IgD-negative memory B cell (primary cell): ENCODE measurements around the gene GBGT1. TPM values are rescaled to one million over a fixed set of nuclear protein-coding genes. Genes with fewer than 3 reads are reported as not detected.

ENCODE experiments used
- H3K27ac Mint-ChIP-seq, 3 donors: one replicate each; pipeline ENCODE4 v1.8.0; 2020 to 2022; ENCODE audit warnings: mild to moderate bottlenecking in 3 of 3, mixed read lengths in 3 of 3, moderate library complexity in 1 of 3
- H3K27me3 Mint-ChIP-seq: one replicate; pipeline ENCODE4 v1.8.0; 2021; ENCODE audit warnings: mixed read lengths
- H3K36me3 Mint-ChIP-seq: one replicate; pipeline ENCODE4 v1.8.0; 2020; ENCODE audit warnings: mild to moderate bottlenecking, mixed read lengths
- H3K4me1 Mint-ChIP-seq, 3 donors: one replicate each; pipeline ENCODE4 v1.8.0; 2020 to 2022; ENCODE audit warnings: mixed read lengths in 3 of 3, mild to moderate bottlenecking in 1 of 3
- H3K4me3 Mint-ChIP-seq, 4 donors: one replicate each; pipeline ENCODE4 v1.8.0; 2020 to 2022; ENCODE audit warnings: mild to moderate bottlenecking in 4 of 4, mixed read lengths in 4 of 4, moderate library complexity in 3 of 4
- H3K9me3 Mint-ChIP-seq, 3 donors: one replicate each; pipeline ENCODE4 v1.8.0; 2020 to 2021; ENCODE audit warnings: mixed read lengths in 3 of 3, mild to moderate bottlenecking in 1 of 3
- polyA plus RNA-seq: library from polyadenylated mRNA; unstranded; fragments of 300-500 nt; fragmentation: Illumina TruSeq; gene quantifications from one replicate; pipeline ENCODE4 v1.2.3, GENCODE V29; 2021

GBGT1 gene
- polyA plus RNA-seq, 1 donor from 2014 or later = 1.7 TPM

- Mint-ChIP-seq H3K27ac (peak overlapping the region; percentile 80 to 97 (median 91)), H3K9me3 (no peaks in the 10 kb centered on the region), H3K27me3 (no peaks in the 10 kb centered on the region), H3K36me3 (no peaks in the 10 kb centered on the region), H3K4me3 (peak overlapping the region; percentile 34 to 89 (median 78)), H3K4me1 (peaks cover 26 to 37% (median 36%) of the 10 kb centered on the region in 3 donors)
These were observed 47.9 kb downstream of the GBGT1 start for GRCh38 chr9:133115604-133116345.

GRCh38 chr9:133114886-133115603 lies 48.7 kb downstream of the GBGT1 start:
- Mint-ChIP-seq H3K36me3 (no peaks in the 10 kb centered on the region), H3K9me3 (no peaks in the 10 kb centered on the region), H3K27me3 (no peaks in the 10 kb centered on the region), H3K4me1 (peaks cover 24 to 36% (median 36%) of the 10 kb centered on the region in 3 donors), H3K4me3 (peak overlapping the region in 3 of 4 donors; percentile 47 to 89 (median 74)), H3K27ac (peak overlapping the region in 2 of 3 donors; percentile 91 to 97)

GRCh38 chr9:133113949-133114885 lies 49.5 kb downstream of the GBGT1 start:
- Mint-ChIP-seq H3K4me3 (peak overlapping the region in 3 of 4 donors; percentile 51 to 83 (median 57)), H3K36me3 (peaks cover 2% of the 10 kb centered on the region), H3K9me3 (no peaks in the 10 kb centered on the region), H3K27ac (peak overlapping the region; percentile 31 to 99 (median 97)), H3K4me1 (peaks cover 22 to 36% (median 33%) of the 10 kb centered on the region in 3 donors), H3K27me3 (no peaks in the 10 kb centered on the region)

- Mint-ChIP-seq H3K36me3 (peaks cover 2% of the 10 kb centered on the region), H3K27me3 (no peaks in the 10 kb centered on the region), H3K4me3 (peak overlapping the region in 2 of 4 donors; percentile 72 to 78), H3K27ac (peak overlapping the region; percentile 93 to 99 (median 97)), H3K4me1 (peaks cover 16 to 33% (median 30%) of the 10 kb centered on the region in 3 donors), H3K9me3 (no peaks in the 10 kb centered on the region)
These were observed 50.4 kb downstream of the GBGT1 start for GRCh38 chr9:133113163-133113948.

- no peaks in the 10 kb centered on the region for H3K27me3 Mint-ChIP-seq
- peaks cover 2% of the 10 kb centered on the region for H3K36me3 Mint-ChIP-seq
These were observed 51.1 kb downstream of the GBGT1 start for GRCh38 chr9:133112663-133113026.

GRCh38 chr9:133111808-133112662 lies 51.7 kb downstream of the GBGT1 start:
- peaks cover 2% of the 10 kb centered on the region for H3K36me3 Mint-ChIP-seq
- H3K4me1 Mint-ChIP-seq = peaks cover 14 to 32% (median 25%) of the 10 kb centered on the region in 3 donors
- H3K27ac Mint-ChIP-seq = peak overlapping the region; percentile 93 to 99 (median 97)
- peak overlapping the region in 3 of 4 donors; percentile 65 to 90 (median 78) for H3K4me3 Mint-ChIP-seq
- no peaks in the 10 kb centered on the region for H3K27me3 Mint-ChIP-seq
- no peaks in the 10 kb centered on the region for H3K9me3 Mint-ChIP-seq

More at GRCh38 chr9:133112663-133113026, 51.1 kb downstream of the GBGT1 start:
- H3K4me1 Mint-ChIP-seq = peaks cover 16 to 32% (median 29%) of the 10 kb centered on the region in 3 donors
- H3K4me3 Mint-ChIP-seq = peak overlapping the region in 3 of 4 donors; percentile 65 to 90 (median 78)
- H3K27ac Mint-ChIP-seq = peak overlapping the region; percentile 93 to 99 (median 97)
- H3K9me3 Mint-ChIP-seq = no peaks in the 10 kb centered on the region

GRCh38 chr9:133109931-133110650 lies 53.6 kb downstream of the GBGT1 start:
- H3K27me3 Mint-ChIP-seq = no peaks in the 10 kb centered on the region
- peak overlapping the region; percentile 59 to 90 (median 87) for H3K27ac Mint-ChIP-seq
- peaks cover 2% of the 10 kb centered on the region for H3K36me3 Mint-ChIP-seq
- peaks cover 7 to 24% (median 17%) of the 10 kb centered on the region in 3 donors for H3K4me1 Mint-ChIP-seq
- no peaks in the 10 kb centered on the region for H3K9me3 Mint-ChIP-seq
- no peak overlapping the region for H3K4me3 Mint-ChIP-seq

- peak overlapping the region in 2 of 3 donors; percentile 31 to 87 for H3K27ac Mint-ChIP-seq
- H3K9me3 Mint-ChIP-seq = no peaks in the 10 kb centered on the region
- peak overlapping the region in 1 of 4 donors; percentile 54 for H3K4me3 Mint-ChIP-seq
- H3K27me3 Mint-ChIP-seq = no peaks in the 10 kb centered on the region
- H3K4me1 Mint-ChIP-seq = peaks cover 7 to 14% (median 9%) of the 10 kb centered on the region in 3 donors
- H3K36me3 Mint-ChIP-seq = peaks cover 2% of the 10 kb centered on the region
These were observed 54.7 kb downstream of the GBGT1 start for GRCh38 chr9:133108794-133109641.

GRCh38 chr9:133107961-133108793 lies 55.5 kb downstream of the GBGT1 start:
- peak overlapping the region in 2 of 3 donors; percentile 62 to 69 for H3K27ac Mint-ChIP-seq

GRCh38 chr9:133107245-133107722 lies 56.4 kb downstream of the GBGT1 start:
- Mint-ChIP-seq H3K27me3 (no peaks in the 10 kb centered on the region), H3K36me3 (peaks cover 6% of the 10 kb centered on the region), H3K4me3 (no peak overlapping the region), H3K9me3 (no peaks in the 10 kb centered on the region), H3K4me1 (peaks cover under 1 to 3% (median 2%) of the 10 kb centered on the region in 3 donors), H3K27ac (peak overlapping the region in 1 of 3 donors; percentile 69)

More at GRCh38 chr9:133107961-133108793, 55.5 kb downstream of the GBGT1 start:
- H3K9me3 Mint-ChIP-seq = no peaks in the 10 kb centered on the region
- peaks cover 2% of the 10 kb centered on the region for H3K36me3 Mint-ChIP-seq
- peaks cover 7 to 8% (median 8%) of the 10 kb centered on the region in 3 donors for H3K4me1 Mint-ChIP-seq
- H3K27me3 Mint-ChIP-seq = no peaks in the 10 kb centered on the region
- no peak overlapping the region for H3K4me3 Mint-ChIP-seq
